ENCODE data around the gene IPO13. TPM values are rescaled to one million over a fixed set of nuclear protein-coding genes. Genes with fewer than 3 reads are reported as not detected.

The IPO13 gene
- polyA plus RNA-seq, 1 donor = 26.1 TPM

GRCh38 chr1:44012404-44012803 is 65.7 kb downstream of the IPO13 start:
- no peak for DNase-seq
- Histone ChIP-seq H3K4me1 (ENCODE audit: control insufficient read depth, insufficient read depth, low read length) (peaks cover 11% of the 10 kb centered on the region), H3K4me3 (ENCODE audit: low read length) (no peak overlapping the region), H3K36me3 (ENCODE audit: control insufficient read depth, insufficient read depth, low read length) (no peaks in the 10 kb centered on the region), H3K9me3 (ENCODE audit: control insufficient read depth, low read depth, low read length) (peaks cover 3% of the 10 kb centered on the region), H3K27me3 (ENCODE audit: control insufficient read depth, insufficient read depth, low read length) (no peaks in the 10 kb centered on the region), H3K27ac (ENCODE audit: low read length) (no peak overlapping the region)
- no CpG with 5 or more reads among the region's 2 CpGs for WGBS (ENCODE audit: insufficient coverage, low lambda C conversion rate)

GRCh38 chr1:44012941-44013609 is 66.3 kb downstream of the IPO13 start:
- Histone ChIP-seq H3K27ac (ENCODE audit: low read length) (no peak overlapping the region), H3K4me3 (ENCODE audit: low read length) (no peak overlapping the region), H3K4me1 (ENCODE audit: control insufficient read depth, insufficient read depth, low read length) (peaks cover 11% of the 10 kb centered on the region), H3K27me3 (ENCODE audit: control insufficient read depth, insufficient read depth, low read length) (no peaks in the 10 kb centered on the region), H3K9me3 (ENCODE audit: control insufficient read depth, low read depth, low read length) (peaks cover 3% of the 10 kb centered on the region), H3K36me3 (ENCODE audit: control insufficient read depth, insufficient read depth, low read length) (no peaks in the 10 kb centered on the region)
- no peak for DNase-seq
- no CpG with 5 or more reads among the region's 13 CpGs for WGBS (ENCODE audit: insufficient coverage, low lambda C conversion rate)

- Histone ChIP-seq H3K36me3 (ENCODE audit: control insufficient read depth, insufficient read depth, low read length) (no peaks in the 10 kb centered on the region), H3K4me3 (ENCODE audit: low read length) (no peak overlapping the region), H3K4me1 (ENCODE audit: control insufficient read depth, insufficient read depth, low read length) (peaks cover 11% of the 10 kb centered on the region), H3K27ac (ENCODE audit: low read length) (no peak overlapping the region), H3K27me3 (ENCODE audit: control insufficient read depth, insufficient read depth, low read length) (no peaks in the 10 kb centered on the region), H3K9me3 (ENCODE audit: control insufficient read depth, low read depth, low read length) (peaks cover 3% of the 10 kb centered on the region)
- no CpG with 5 or more reads among the region's 5 CpGs for WGBS (ENCODE audit: insufficient coverage, low lambda C conversion rate)
- no peak for DNase-seq
Observed at GRCh38 chr1:44013949-44014348, 67.2 kb downstream of the IPO13 start.

- no peak overlapping the region for H3K27ac ChIP-seq (ENCODE audit: low read length)
- H3K27me3 ChIP-seq (ENCODE audit: control insufficient read depth, insufficient read depth, low read length) = no peaks in the 10 kb centered on the region
Observed at GRCh38 chr1:44014365-44015104, 67.8 kb downstream of the IPO13 start.

GRCh38 chr1:44015206-44015605 is 68.5 kb downstream of the IPO13 start:
- no peak for DNase-seq
- no peak overlapping the region for H3K4me3 ChIP-seq (ENCODE audit: low read length)
- no peaks in the 10 kb centered on the region for H3K36me3 ChIP-seq (ENCODE audit: control insufficient read depth, insufficient read depth, low read length)
- no peak overlapping the region for H3K27ac ChIP-seq (ENCODE audit: low read length)
- peaks cover 11% of the 10 kb centered on the region for H3K4me1 ChIP-seq (ENCODE audit: control insufficient read depth, insufficient read depth, low read length)
- no peaks in the 10 kb centered on the region for H3K27me3 ChIP-seq (ENCODE audit: control insufficient read depth, insufficient read depth, low read length)
- H3K9me3 ChIP-seq (ENCODE audit: control insufficient read depth, low read depth, low read length) = peaks cover 3% of the 10 kb centered on the region
- no CpG with 5 or more reads among the region's 3 CpGs for WGBS (ENCODE audit: insufficient coverage, low lambda C conversion rate)

More at GRCh38 chr1:44014365-44015104, 67.8 kb downstream of the IPO13 start:
- Histone ChIP-seq H3K9me3 (ENCODE audit: control insufficient read depth, low read depth, low read length) (peaks cover 3% of the 10 kb centered on the region), H3K4me3 (ENCODE audit: low read length) (no peak overlapping the region), H3K4me1 (ENCODE audit: control insufficient read depth, insufficient read depth, low read length) (peaks cover 11% of the 10 kb centered on the region), H3K36me3 (ENCODE audit: control insufficient read depth, insufficient read depth, low read length) (no peaks in the 10 kb centered on the region)
- no CpG with 5 or more reads among the region's 8 CpGs for WGBS (ENCODE audit: insufficient coverage, low lambda C conversion rate)
- no peak for DNase-seq

GRCh38 chr1:44016041-44016889 is 69.5 kb downstream of the IPO13 start:
- H3K36me3 ChIP-seq (ENCODE audit: control insufficient read depth, insufficient read depth, low read length) = no peaks in the 10 kb centered on the region
- H3K27me3 ChIP-seq (ENCODE audit: control insufficient read depth, insufficient read depth, low read length) = no peaks in the 10 kb centered on the region
- H3K9me3 ChIP-seq (ENCODE audit: control insufficient read depth, low read depth, low read length) = no peaks in the 10 kb centered on the region
- H3K27ac ChIP-seq (ENCODE audit: low read length) = no peak overlapping the region
- no CpG with 5 or more reads among the region's 20 CpGs for WGBS (ENCODE audit: insufficient coverage, low lambda C conversion rate)
- no peak overlapping the region for H3K4me3 ChIP-seq (ENCODE audit: low read length)
- DNase-seq = no peak
- H3K4me1 ChIP-seq (ENCODE audit: control insufficient read depth, insufficient read depth, low read length) = peaks cover 9% of the 10 kb centered on the region

- DNase-seq = no peak
- Histone ChIP-seq H3K27me3 (ENCODE audit: control insufficient read depth, insufficient read depth, low read length) (no peaks in the 10 kb centered on the region), H3K4me1 (ENCODE audit: control insufficient read depth, insufficient read depth, low read length) (peaks cover 4% of the 10 kb centered on the region), H3K27ac (ENCODE audit: low read length) (no peak overlapping the region), H3K4me3 (ENCODE audit: low read length) (no peak overlapping the region), H3K9me3 (ENCODE audit: control insufficient read depth, low read depth, low read length) (no peaks in the 10 kb centered on the region), H3K36me3 (ENCODE audit: control insufficient read depth, insufficient read depth, low read length) (peaks cover 3% of the 10 kb centered on the region)
- WGBS (ENCODE audit: insufficient coverage, low lambda C conversion rate) = no CpG with 5 or more reads among the region's 20 CpGs
Observed at GRCh38 chr1:44016890-44017400, 70.2 kb downstream of the IPO13 start.

Other genes starting within 250 kb of the IPO13 start
- gene ST3GAL3, start 239.4 kb upstream of the IPO13 start, polyA plus RNA-seq = 7.7 TPM
- 1.4 TPM for gene ARTN, start 13.1 kb upstream of the IPO13 start, polyA plus RNA-seq
- gene DPH2, start 23.1 kb downstream of the IPO13 start, polyA plus RNA-seq = 19.9 TPM
- gene ATP6V0B, start 28.0 kb downstream of the IPO13 start, polyA plus RNA-seq = 113 TPM
- gene B4GALT2, start 32.3 kb downstream of the IPO13 start, polyA plus RNA-seq = 37.4 TPM
- gene CCDC24, start 44.6 kb downstream of the IPO13 start, polyA plus RNA-seq = 23.4 TPM
- 3.5 TPM for gene SLC6A9, start 84.5 kb downstream of the IPO13 start, polyA plus RNA-seq
- gene KLF17, start 171.9 kb downstream of the IPO13 start, polyA plus RNA-seq = 0.04 TPM
- not detected for gene KLF18, start 194.7 kb downstream of the IPO13 start, polyA plus RNA-seq

All from large intestine (tissue), 3 donors.